Right renal cortex interstitium (tissue), 3 donors: ENCODE results near the gene ANAPC16. TPM values are rescaled to one million over a fixed set of nuclear protein-coding genes. Genes with fewer than 3 reads are reported as not detected.
"Not testable (repeated sequence)": the region's sequence is repeated elsewhere in the genome, so short reads cannot be mapped to it uniquely, and the experiment has no call there.

ENCODE experiments used
- DNase-seq, 3 donors: peaks; one replicate each; pipeline ENCODE4 v3.0.0-alpha.2; 2013; ENCODE audit warnings: low read depth in 3 of 3, low spot score in 2 of 3
- polyA plus RNA-seq, 3 donors: library from polyadenylated mRNA; unstranded; fragments of 120-200 nt; gene quantifications; one replicate each; pipeline ENCODE4 v1.2.1, GENCODE V29; 2013; ENCODE audit not compliant: insufficient read length in 3 of 3

Gene ANAPC16
- polyA plus RNA-seq, 3 donors, result 210 to 216 (median 213) TPM

GRCh38 chr10:72260976-72261783, 45.4 kb downstream of the ANAPC16 start:
- DNase-seq, result no peak

- no peak for DNase-seq
Observed at GRCh38 chr10:72261784-72262404, 46.1 kb downstream of the ANAPC16 start.

DNA sequence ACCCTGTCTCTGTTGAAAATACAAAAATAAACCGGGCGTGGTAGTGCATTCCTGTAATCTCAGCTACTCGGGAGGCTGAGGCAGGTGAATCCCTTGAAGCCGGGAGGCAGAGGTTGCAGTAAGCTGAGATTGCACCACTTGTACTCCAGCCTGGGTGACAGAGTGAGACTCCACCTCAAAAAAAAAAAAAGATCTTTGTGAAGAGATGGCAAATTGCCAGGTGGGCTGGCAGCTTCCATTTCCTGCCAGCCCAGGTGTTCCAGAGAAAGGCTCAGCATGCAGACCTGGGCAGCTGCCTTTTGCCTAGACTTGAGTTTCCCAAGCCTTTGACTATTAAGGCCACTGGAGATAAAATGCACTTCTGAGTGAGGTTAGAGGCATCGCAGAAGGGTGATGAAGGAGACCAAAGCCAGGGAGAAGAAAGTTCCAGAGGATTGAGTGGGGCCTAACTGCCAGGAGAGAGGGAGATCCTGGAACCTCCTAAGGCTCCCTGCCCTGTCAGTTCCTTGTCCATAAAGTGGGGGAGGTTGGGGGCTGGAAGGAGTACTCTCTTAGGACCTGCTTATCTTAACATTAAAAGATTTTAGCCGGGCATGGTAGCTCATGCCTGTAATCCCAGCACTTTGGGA, 47.9 kb downstream of the ANAPC16 start:
- DNase-seq, result no peak

- DNase-seq, result no peak
Observed at GRCh38 chr10:72264536-72264935, 48.7 kb downstream of the ANAPC16 start.

DNA sequence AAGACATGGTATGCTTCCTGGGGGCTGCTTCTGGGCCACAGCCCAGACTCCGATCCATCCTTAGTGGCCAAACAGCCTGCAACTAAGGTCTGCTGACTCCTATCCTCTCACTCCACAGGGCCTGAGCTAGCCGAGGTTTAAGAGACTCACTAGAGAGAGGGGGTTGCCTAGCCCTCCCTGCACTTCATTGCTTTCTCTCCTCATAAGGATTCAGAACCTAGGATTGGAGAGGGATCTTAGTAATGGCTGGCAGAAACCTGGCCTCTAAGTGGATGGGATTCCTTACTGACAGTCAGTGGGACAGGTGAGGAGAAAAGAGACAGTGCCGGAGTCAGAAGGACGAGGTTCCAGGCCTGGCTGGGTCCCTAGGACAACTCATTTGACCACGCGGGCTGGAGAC, 49.7 kb downstream of the ANAPC16 start:
- no peak for DNase-seq

DNA sequence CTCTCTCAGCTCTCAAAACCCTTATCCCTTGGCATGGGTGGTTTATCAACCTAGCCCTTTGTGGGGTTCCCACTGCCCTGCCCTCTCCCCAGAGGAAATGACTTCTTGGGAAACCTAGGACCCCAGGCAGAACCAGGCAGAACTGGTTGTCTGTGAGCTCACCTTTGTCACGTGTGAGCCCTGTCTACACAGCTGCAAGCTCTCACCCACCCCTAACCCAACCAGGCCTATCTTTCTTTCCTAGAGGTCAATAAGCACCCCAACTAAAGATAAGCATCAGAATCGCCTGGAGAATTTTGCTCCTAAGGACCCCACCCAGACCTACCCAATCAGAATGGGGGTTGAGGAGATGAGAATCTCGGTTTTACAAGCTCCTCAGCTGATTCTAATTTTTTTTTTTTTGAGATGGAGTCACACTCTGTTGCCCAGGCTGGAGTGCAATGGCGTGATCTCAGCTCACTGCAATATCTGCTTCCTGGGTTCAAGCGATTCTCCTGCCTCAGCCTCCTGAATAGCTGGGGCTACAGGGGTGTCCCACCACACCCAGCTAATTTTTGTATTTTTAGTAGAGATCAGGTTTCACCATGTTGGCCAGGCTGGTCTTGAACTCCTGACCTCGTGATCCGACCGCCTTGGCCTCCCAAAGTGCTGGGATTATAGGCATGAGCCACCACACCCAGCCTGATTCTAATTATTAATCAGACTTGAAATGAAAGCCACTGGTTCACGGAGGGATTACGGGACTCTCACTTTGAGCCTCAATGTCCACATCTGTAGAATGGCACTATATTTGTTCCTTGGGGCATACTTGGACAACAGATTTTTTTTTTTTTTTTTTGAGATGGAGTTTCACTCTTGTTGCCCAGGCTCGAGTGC, 50.4 kb downstream of the ANAPC16 start:
- DNase-seq, result no peak

DNA sequence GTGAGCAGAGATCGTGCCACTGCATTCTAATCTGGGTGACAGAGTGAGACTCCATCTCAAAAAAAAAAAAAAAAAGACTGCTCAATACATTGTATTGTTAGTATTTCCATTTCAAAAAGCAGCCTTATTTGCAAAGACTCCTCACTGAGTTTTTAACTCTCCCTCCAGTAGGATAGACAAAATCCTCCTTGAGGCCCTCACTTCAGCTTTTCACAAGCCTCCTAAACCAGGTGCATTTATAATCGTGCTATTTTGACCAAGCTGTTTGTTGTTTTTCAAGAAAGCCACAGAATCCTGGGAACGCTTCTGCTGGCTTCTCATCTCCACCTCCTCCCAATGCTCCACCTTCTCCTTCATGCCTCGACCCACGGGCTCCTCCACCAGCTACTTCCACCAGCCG, 51.6 kb downstream of the ANAPC16 start:
- no peak for DNase-seq

GRCh38 chr10:72267819-72268399, 52.1 kb downstream of the ANAPC16 start:
- no peak for DNase-seq

DNA sequence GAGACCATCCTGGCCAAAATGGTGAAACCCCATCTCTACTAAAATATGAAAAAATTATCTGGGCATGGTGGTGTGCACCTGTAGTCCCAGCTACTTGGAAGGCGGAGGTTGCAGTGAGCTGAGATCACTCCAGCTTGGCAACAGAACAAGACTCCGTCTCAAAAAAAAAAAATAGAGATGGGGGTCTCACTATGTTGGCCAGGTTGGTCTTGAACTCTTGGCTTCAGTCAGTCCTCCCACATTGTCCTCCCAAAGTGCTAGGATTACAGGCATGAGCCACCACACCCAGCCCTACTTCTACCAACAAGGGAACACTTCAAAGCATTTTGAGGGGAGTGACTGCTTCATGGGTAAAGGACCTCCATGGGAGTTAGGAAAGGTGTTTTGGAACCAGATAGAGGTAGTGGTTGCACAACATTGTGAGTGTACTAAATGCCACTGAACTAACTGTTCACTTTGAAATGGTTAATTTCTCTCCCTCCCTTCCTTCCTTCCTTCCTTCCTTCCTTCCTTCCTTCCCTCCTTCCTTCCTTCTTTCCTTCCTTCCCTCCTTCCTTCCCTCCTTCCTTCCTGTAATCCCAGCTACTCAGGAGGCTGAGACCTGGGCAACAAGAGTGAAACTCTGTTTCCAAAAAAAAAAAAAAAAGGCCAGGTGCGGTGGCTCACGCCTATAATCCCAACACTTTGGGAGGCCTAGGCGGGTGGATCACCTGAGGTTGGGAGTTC, 52.8 kb downstream of the ANAPC16 start:
- not testable (repeated sequence) for DNase-seq

GRCh38 chr10:72270607-72271281, 54.9 kb downstream of the ANAPC16 start:
- DNase-seq, result no peak

- peak in 2 of 3 donors; percentile 73 to 87 for DNase-seq
Observed at GRCh38 chr10:72272689-72273409, 57.0 kb downstream of the ANAPC16 start.

GRCh38 chr10:72273410-72274212, 57.8 kb downstream of the ANAPC16 start, which contains the start of gene DDIT4:
Gene DDIT4 (plus strand): TSS chr10:72273924. CDS start chr10:72274217, 293 bp downstream.
- DNase-seq, result peak; percentile 90 to 98 (median 95)

DNA sequence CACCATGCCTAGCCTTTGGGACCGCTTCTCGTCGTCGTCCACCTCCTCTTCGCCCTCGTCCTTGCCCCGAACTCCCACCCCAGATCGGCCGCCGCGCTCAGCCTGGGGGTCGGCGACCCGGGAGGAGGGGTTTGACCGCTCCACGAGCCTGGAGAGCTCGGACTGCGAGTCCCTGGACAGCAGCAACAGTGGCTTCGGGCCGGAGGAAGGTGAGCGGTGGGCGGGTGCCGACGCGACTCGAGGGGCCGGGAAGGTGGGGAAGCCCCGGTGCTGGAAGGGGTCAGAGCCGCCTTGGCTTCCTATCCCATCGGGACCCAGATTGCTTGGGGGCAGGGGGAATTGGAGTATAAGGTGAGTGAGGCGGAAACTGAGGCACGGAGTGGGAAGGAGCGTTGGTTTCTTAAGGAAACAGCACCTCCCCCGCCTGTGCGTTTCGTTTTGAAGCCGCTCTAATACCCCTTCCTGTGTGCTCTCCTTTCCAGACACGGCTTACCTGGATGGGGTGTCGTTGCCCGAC, 58.5 kb downstream of the ANAPC16 start:
- DNase-seq, result no peak

DNA sequence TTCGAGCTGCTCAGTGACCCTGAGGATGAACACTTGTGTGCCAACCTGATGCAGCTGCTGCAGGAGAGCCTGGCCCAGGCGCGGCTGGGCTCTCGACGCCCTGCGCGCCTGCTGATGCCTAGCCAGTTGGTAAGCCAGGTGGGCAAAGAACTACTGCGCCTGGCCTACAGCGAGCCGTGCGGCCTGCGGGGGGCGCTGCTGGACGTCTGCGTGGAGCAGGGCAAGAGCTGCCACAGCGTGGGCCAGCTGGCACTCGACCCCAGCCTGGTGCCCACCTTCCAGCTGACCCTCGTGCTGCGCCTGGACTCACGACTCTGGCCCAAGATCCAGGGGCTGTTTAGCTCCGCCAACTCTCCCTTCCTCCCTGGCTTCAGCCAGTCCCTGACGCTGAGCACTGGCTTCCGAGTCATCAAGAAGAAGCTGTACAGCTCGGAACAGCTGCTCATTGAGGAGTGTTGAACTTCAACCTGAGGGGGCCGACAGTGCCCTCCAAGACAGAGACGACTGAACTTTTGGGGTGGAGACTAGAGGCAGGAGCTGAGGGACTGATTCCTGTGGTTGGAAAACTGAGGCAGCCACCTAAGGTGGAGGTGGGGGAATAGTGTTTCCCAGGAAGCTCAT, 59.0 kb downstream of the ANAPC16 start:
- no peak for DNase-seq

- no peak for DNase-seq
Observed at GRCh38 chr10:72275351-72276012, 59.7 kb downstream of the ANAPC16 start.

GRCh38 chr10:72276013-72276387, 60.2 kb downstream of the ANAPC16 start:
- no peak for DNase-seq
